CD4-positive, CD25-positive, alpha-beta regulatory T cell (primary cell): ENCODE data around the gene NDST1. TPM values are rescaled to one million over a fixed set of nuclear protein-coding genes. Genes with fewer than 3 reads are reported as not detected.

Experiments used
- ATAC-seq, 2 donors: fragments of 150-1000 bp; cut with Tn5 transposase; one replicate each; pipeline ENCODE4 v1.10.0; 2021; ENCODE audit warnings: low read depth in 2 of 2, moderate number of reproducible peaks in 2 of 2, moderate library complexity in 1 of 2
- DNase-seq, 3 donors: peaks; one replicate each; pipeline versions ENCODE4 v3.0.0 to v3.0.0-alpha.2; 2012 to 2022; ENCODE audit warnings: mixed read lengths in 1 of 3
- H3K27ac ChIP-seq: one replicate; pipeline ENCODE4 v1.7.0; 2013; ENCODE audit warnings: mild to moderate bottlenecking, low read length; ENCODE audit not compliant: insufficient read depth, poor library complexity, severe bottlenecking
- H3K27me3 ChIP-seq: one replicate; pipeline ENCODE4 v1.7.0; 2013; ENCODE audit warnings: low read length; ENCODE audit not compliant: control insufficient read depth, insufficient read depth
- H3K36me3 ChIP-seq: one replicate; pipeline ENCODE4 v1.7.0; 2013; ENCODE audit warnings: mild to moderate bottlenecking, low read length, moderate library complexity; ENCODE audit not compliant: control insufficient read depth, insufficient read depth
- H3K4me1 ChIP-seq: 2 replicates; pipeline ENCODE4 v1.7.0; 2013; ENCODE audit warnings: mild to moderate bottlenecking, low read length; ENCODE audit not compliant: insufficient read depth, control insufficient read depth, poor library complexity, severe bottlenecking
- H3K4me3 ChIP-seq: one replicate; pipeline ENCODE4 v1.7.0; 2013; ENCODE audit warnings: low read depth, mild to moderate bottlenecking, low read length, moderate library complexity
- H3K9me3 ChIP-seq, 2 experiments: 1 replicate in 1 of 2; 2 replicates in 1 of 2; pipeline ENCODE4 v1.7.0; 2013; ENCODE audit warnings: low read length in 2 of 2, mild to moderate bottlenecking in 1 of 2, moderate library complexity in 1 of 2; ENCODE audit not compliant: control insufficient read depth in 2 of 2
- H3K27ac Mint-ChIP-seq, 3 donors: one replicate each; pipeline ENCODE4 v1.8.0; 2020 to 2022; ENCODE audit warnings: mild to moderate bottlenecking in 3 of 3, mixed read lengths in 3 of 3, moderate library complexity in 2 of 3
- H3K27me3 Mint-ChIP-seq: one replicate; pipeline ENCODE4 v1.8.0; 2022; ENCODE audit warnings: mild to moderate bottlenecking, mixed read lengths
- H3K36me3 Mint-ChIP-seq: one replicate; pipeline ENCODE4 v1.8.0; 2020; ENCODE audit warnings: mixed read lengths
- H3K4me1 Mint-ChIP-seq, 4 donors: one replicate each; pipeline ENCODE4 v1.8.0; 2020 to 2022; ENCODE audit warnings: mixed read lengths in 4 of 4, mild to moderate bottlenecking in 1 of 4
- H3K4me3 Mint-ChIP-seq, 4 donors: one replicate each; pipeline ENCODE4 v1.8.0; 2020 to 2022; ENCODE audit warnings: mild to moderate bottlenecking in 4 of 4, mixed read lengths in 4 of 4, moderate library complexity in 3 of 4
- H3K9me3 Mint-ChIP-seq, 7 donors: one replicate each; pipeline ENCODE4 v1.8.0; 2020 to 2022; ENCODE audit warnings: mixed read lengths in 7 of 7, mild to moderate bottlenecking in 3 of 7, moderate library complexity in 2 of 7
- polyA plus RNA-seq, 4 donors: library from polyadenylated mRNA; unstranded; fragments of 300-500 nt; fragmentation: Illumina TruSeq; gene quantifications; one replicate each; pipeline ENCODE4 v1.2.3, GENCODE V29; 2021
- total RNA-seq: library from RNA; stranded (reverse); gene quantifications from one replicate; pipeline ENCODE4 v1.2.3, GENCODE V29; 2022

NDST1 gene
- total and polyA plus RNA-seq, 5 donors from 2014 or later = 2.4 TPM; not detected in 4

GRCh38 chr5:150523472-150524350 is 15.8 kb downstream of the NDST1 start:
- no peak overlapping the region for H3K4me3 Mint-ChIP-seq
- no peaks in the 10 kb centered on the region for H3K36me3 ChIP-seq

DNA sequence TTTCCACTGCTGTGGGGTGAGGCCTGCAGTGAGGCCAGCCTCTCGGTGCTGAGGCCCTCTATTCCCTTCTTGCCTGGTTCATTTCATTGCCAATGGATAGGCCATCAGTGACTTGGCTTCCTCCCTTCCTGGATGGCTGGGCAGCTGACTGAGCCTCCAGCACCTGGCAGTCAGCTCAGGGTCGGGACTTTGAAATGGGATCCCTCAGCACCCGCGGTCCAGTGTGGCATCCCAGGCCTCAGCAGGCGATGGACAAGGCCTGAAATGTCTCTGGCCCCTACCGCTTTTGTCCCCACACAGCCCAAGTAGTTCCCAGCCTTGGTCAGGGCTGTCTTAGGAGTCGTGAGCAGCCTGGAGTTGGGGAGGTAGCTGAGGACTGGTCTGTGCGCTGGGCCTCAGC is 17.2 kb downstream of the NDST1 start:
- ATAC-seq (no peak), DNase-seq (no peak)
- Histone ChIP-seq H3K27me3 (no peaks in the 10 kb centered on the region), H3K4me1 (no peaks in the 10 kb centered on the region), H3K36me3 (no peaks in the 10 kb centered on the region), H3K9me3 (no peaks in the 10 kb centered on the region), H3K27ac (no peak overlapping the region), H3K4me3 (no peak overlapping the region)
- Mint-ChIP-seq H3K9me3 (no peaks in the 10 kb centered on the region), H3K36me3 (no peaks in the 10 kb centered on the region), H3K4me3 (no peak overlapping the region), H3K4me1 (no peaks in the 10 kb centered on the region), H3K27me3 (no peaks in the 10 kb centered on the region), H3K27ac (no peak overlapping the region)

More at GRCh38 chr5:150523472-150524350, 15.8 kb downstream of the NDST1 start:
- Mint-ChIP-seq H3K27me3 (no peaks in the 10 kb centered on the region), H3K4me1 (no peaks in the 10 kb centered on the region), H3K36me3 (no peaks in the 10 kb centered on the region), H3K9me3 (no peaks in the 10 kb centered on the region), H3K27ac (no peak overlapping the region)
- H3K4me3 ChIP-seq = no peak overlapping the region
- H3K4me1 ChIP-seq = no peaks in the 10 kb centered on the region
- no peaks in the 10 kb centered on the region for H3K27me3 ChIP-seq
- ATAC-seq = no peak
- peak in 2 of 3 donors; percentile 2 to 46 for DNase-seq
- no peak overlapping the region for H3K27ac ChIP-seq
- no peaks in the 10 kb centered on the region for H3K9me3 ChIP-seq

- Histone ChIP-seq H3K36me3 (no peaks in the 10 kb centered on the region), H3K4me1 (no peaks in the 10 kb centered on the region), H3K27me3 (no peaks in the 10 kb centered on the region), H3K27ac (no peak overlapping the region), H3K9me3 (no peaks in the 10 kb centered on the region), H3K4me3 (no peak overlapping the region)
- no peak overlapping the region for H3K4me3 Mint-ChIP-seq
- H3K4me1 Mint-ChIP-seq = no peaks in the 10 kb centered on the region
- no peaks in the 10 kb centered on the region for H3K36me3 Mint-ChIP-seq
- H3K27ac Mint-ChIP-seq = peak overlapping the region in 1 of 3 donors; percentile 12
- ATAC-seq (no peak), DNase-seq (no peak)
- H3K9me3 Mint-ChIP-seq = no peaks in the 10 kb centered on the region
- no peaks in the 10 kb centered on the region for H3K27me3 Mint-ChIP-seq
Measured at GRCh38 chr5:150525781-150526180, 17.9 kb downstream of the NDST1 start.

GRCh38 chr5:150527038-150527437 is 19.1 kb downstream of the NDST1 start:
- no peaks in the 10 kb centered on the region for H3K4me1 ChIP-seq
- no peak for ATAC-seq
- no peaks in the 10 kb centered on the region for H3K27me3 ChIP-seq
- no peak overlapping the region for H3K4me3 ChIP-seq
- H3K36me3 ChIP-seq = no peaks in the 10 kb centered on the region
- no peaks in the 10 kb centered on the region for H3K9me3 ChIP-seq
- H3K36me3 Mint-ChIP-seq = no peaks in the 10 kb centered on the region
- H3K9me3 Mint-ChIP-seq = no peaks in the 10 kb centered on the region
- H3K27ac ChIP-seq = no peak overlapping the region
- no peaks in the 10 kb centered on the region for H3K27me3 Mint-ChIP-seq
- H3K27ac Mint-ChIP-seq = no peak overlapping the region
- DNase-seq = no peak
- H3K4me1 Mint-ChIP-seq = no peaks in the 10 kb centered on the region
- no peak overlapping the region for H3K4me3 Mint-ChIP-seq

DNA sequence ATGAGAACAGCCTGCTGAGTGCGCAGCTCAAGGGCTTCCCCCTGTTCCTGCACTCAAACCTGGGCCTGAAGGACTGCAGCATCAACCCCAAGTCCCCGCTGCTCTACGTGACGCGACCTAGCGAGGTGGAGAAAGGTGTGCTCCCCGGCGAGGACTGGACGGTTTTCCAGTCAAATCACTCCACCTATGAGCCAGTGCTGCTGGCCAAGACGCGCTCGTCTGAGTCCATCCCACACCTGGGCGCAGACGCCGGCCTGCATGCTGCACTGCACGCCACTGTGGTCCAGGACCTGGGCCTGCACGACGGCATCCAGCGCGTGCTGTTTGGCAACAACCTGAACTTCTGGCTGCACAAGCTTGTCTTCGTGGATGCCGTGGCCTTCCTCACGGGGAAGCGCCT is 19.9 kb downstream of the NDST1 start:
- H3K4me3 Mint-ChIP-seq = no peak overlapping the region
- no peak overlapping the region for H3K27ac Mint-ChIP-seq

GRCh38 chr5:150528924-150529546 is 21.1 kb downstream of the NDST1 start:
- H3K27me3 ChIP-seq = no peaks in the 10 kb centered on the region
- Mint-ChIP-seq H3K9me3 (no peaks in the 10 kb centered on the region), H3K4me1 (no peaks in the 10 kb centered on the region), H3K27me3 (no peaks in the 10 kb centered on the region), H3K36me3 (no peaks in the 10 kb centered on the region), H3K27ac (peak overlapping the region in 1 of 3 donors; percentile 52), H3K4me3 (no peak overlapping the region)
- no peak overlapping the region for H3K4me3 ChIP-seq
- DNase-seq (no peak), ATAC-seq (no peak)
- no peaks in the 10 kb centered on the region for H3K9me3 ChIP-seq
- no peak overlapping the region for H3K27ac ChIP-seq
- no peaks in the 10 kb centered on the region for H3K36me3 ChIP-seq
- H3K4me1 ChIP-seq = no peaks in the 10 kb centered on the region

More for the DNA sequence above, 19.9 kb downstream of the NDST1 start:
- Histone ChIP-seq H3K36me3 (no peaks in the 10 kb centered on the region), H3K9me3 (no peaks in the 10 kb centered on the region), H3K27me3 (no peaks in the 10 kb centered on the region), H3K4me1 (no peaks in the 10 kb centered on the region), H3K27ac (no peak overlapping the region), H3K4me3 (no peak overlapping the region)
- Mint-ChIP-seq H3K27me3 (no peaks in the 10 kb centered on the region), H3K9me3 (no peaks in the 10 kb centered on the region), H3K4me1 (no peaks in the 10 kb centered on the region), H3K36me3 (no peaks in the 10 kb centered on the region)
- no peak for DNase-seq
- ATAC-seq = no peak

- H3K4me3 ChIP-seq = no peak overlapping the region
- DNase-seq = no peak
- H3K27ac ChIP-seq = no peak overlapping the region
- H3K27me3 ChIP-seq = no peaks in the 10 kb centered on the region
- no peak for ATAC-seq
- H3K36me3 Mint-ChIP-seq = no peaks in the 10 kb centered on the region
- H3K9me3 Mint-ChIP-seq = no peaks in the 10 kb centered on the region
- no peak overlapping the region for H3K27ac Mint-ChIP-seq
- peaks cover 4% of the 10 kb centered on the region for H3K27me3 Mint-ChIP-seq
- H3K36me3 ChIP-seq = no peaks in the 10 kb centered on the region
- no peaks in the 10 kb centered on the region for H3K9me3 ChIP-seq
- H3K4me3 Mint-ChIP-seq = no peak overlapping the region
- no peaks in the 10 kb centered on the region for H3K4me1 Mint-ChIP-seq
- no peaks in the 10 kb centered on the region for H3K4me1 ChIP-seq
Measured at GRCh38 chr5:150529555-150529954, 21.6 kb downstream of the NDST1 start.
